ENCODE results near the gene PHLPP1.

The PHLPP1 gene

GRCh38 chr18:62987859-62988258 lies 272.5 kb downstream of the PHLPP1 start:
- no peak for DNase-seq

GRCh38 chr18:62988471-62988870 lies 273.1 kb downstream of the PHLPP1 start:
- no peak for DNase-seq

- DNase-seq, result no peak
These were observed 273.9 kb downstream of the PHLPP1 start for GRCh38 chr18:62989195-62989594.

- DNase-seq, result no peak
These were observed 275.3 kb downstream of the PHLPP1 start for GRCh38 chr18:62990653-62991052.

- DNase-seq, result no peak
These were observed 276.0 kb downstream of the PHLPP1 start for GRCh38 chr18:62991389-62991788.

GRCh38 chr18:62991959-62992358 lies 276.6 kb downstream of the PHLPP1 start:
- no peak for DNase-seq

GRCh38 chr18:62992877-62993365 lies 277.6 kb downstream of the PHLPP1 start:
- no peak for DNase-seq

GRCh38 chr18:62996566-62996965 lies 281.2 kb downstream of the PHLPP1 start:
- no peak for DNase-seq

GRCh38 chr18:62997076-62997475 lies 281.7 kb downstream of the PHLPP1 start:
- DNase-seq, result no peak

- DNase-seq, result no peak
These were observed 283.1 kb downstream of the PHLPP1 start for GRCh38 chr18:62998443-62998842.

GRCh38 chr18:62999392-62999791 lies 284.1 kb downstream of the PHLPP1 start:
- DNase-seq, result no peak

- DNase-seq, result no peak
These were observed 284.6 kb downstream of the PHLPP1 start for GRCh38 chr18:62999921-63000320.

GRCh38 chr18:63000839-63001238 lies 285.5 kb downstream of the PHLPP1 start:
- no peak for DNase-seq

GRCh38 chr18:63001861-63002260 lies 286.5 kb downstream of the PHLPP1 start:
- no peak for DNase-seq

- DNase-seq, result no peak
These were observed 287.0 kb downstream of the PHLPP1 start for GRCh38 chr18:63002305-63002704.

- DNase-seq, result no peak
These were observed 287.6 kb downstream of the PHLPP1 start for GRCh38 chr18:63002803-63003445.

GRCh38 chr18:63003899-63004298 lies 288.6 kb downstream of the PHLPP1 start:
- no peak for DNase-seq

- DNase-seq, result no peak
These were observed 289.2 kb downstream of the PHLPP1 start for GRCh38 chr18:63004466-63005089.

GRCh38 chr18:63005306-63005705 lies 290.0 kb downstream of the PHLPP1 start:
- no peak for DNase-seq

- DNase-seq, result no peak
These were observed 291.9 kb downstream of the PHLPP1 start for GRCh38 chr18:63007231-63007630.

- peak; percentile 76 for DNase-seq
These were observed 300.9 kb downstream of the PHLPP1 start for GRCh38 chr18:63016270-63016669.

- DNase-seq, result no peak
These were observed 301.7 kb downstream of the PHLPP1 start for GRCh38 chr18:63017076-63017475.

- no peak for DNase-seq
These were observed 302.6 kb downstream of the PHLPP1 start for GRCh38 chr18:63017977-63018376.

GRCh38 chr18:63022429-63023022 lies 307.2 kb downstream of the PHLPP1 start:
- DNase-seq, result no peak
